ENCODE data around the gene SPART.
"Not testable (repeated sequence)": the region's sequence is repeated elsewhere in the genome, so short reads cannot be mapped to it uniquely, and the experiment has no call there.

The SPART gene

GRCh38 chr13:36310417-36311108 lies 35.6 kb downstream of the SPART start:
- no peak for DNase-seq

- no peak for DNase-seq
Measured at GRCh38 chr13:36302289-36302688, 43.9 kb downstream of the SPART start.

GRCh38 chr13:36299469-36299868 lies 46.7 kb downstream of the SPART start:
- not testable (repeated sequence) for DNase-seq

DNA sequence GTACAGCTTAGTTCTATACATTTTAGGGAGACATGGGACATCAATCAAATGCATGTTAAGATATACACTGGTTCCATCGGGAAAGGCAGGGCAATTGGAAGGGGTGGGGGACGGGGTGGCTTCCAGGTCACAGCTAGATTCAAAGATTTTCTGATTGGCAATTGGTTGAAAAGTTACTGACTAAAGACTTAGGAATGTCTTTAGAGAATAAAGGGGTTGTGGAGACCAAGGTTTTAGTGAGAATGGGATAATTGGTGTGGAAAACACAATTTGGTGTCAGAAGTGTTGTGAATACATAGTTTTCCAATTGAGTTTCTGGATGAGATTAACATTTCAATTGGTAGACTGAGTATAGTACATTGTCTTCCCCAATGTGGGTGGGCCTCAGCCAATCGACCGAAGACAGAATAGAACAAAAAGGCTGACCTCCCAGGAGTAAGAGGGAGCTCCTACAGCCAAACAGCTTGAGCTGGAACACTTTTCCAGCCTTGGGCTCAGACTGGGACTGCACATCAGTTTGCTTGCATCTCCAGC lies 47.6 kb downstream of the SPART start:
- no peak for DNase-seq

DNA sequence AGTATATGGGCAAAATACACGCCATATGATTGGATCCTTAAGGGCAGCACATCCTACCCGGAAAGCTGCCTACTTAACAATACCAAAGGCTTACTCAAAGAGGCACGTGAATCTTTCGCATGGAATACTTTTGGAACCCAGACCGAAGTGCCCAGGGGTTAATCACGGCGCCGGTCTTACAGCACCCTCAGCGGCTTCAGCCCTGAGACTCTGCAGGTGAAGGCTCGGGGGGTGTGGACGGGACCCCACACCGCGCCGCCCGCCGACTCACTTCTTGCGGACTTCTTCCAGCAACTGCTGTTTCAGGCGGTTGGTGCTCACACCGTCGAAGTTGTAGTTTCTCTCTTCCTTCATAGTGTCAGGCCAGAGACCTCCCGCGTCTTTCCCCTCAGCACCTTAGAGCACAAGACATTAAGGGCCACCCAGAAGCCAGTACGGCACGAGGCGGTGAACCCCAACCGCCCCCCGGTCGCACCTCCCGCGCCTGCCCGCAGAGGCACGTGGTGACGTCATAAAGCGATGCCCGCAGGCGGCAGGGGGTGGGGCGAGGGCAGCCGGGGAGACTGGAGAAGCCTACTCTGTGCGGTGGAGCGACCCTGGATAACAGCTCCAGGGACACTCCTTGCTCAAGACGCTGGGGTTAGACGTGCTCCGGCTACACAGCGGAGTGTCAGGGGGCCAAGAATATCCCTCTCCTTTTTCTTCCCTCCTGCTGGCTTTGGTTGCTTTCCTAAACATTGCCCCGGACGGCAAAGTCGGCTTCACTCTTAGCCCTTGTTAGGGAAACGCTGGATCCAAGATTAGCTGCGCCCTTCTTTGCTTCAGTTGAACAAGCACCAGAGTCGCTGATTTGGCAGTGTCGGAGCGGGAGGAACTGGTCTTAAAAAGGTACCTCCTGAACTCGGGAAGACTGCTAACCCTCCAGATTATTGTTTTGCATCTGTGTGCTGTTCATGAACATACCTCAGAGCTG lies 48.5 kb downstream of the SPART start, which contains the start of gene CCDC169:
CCDC169 (minus strand) TSS at position 449 of the 973 bp plus-strand sequence; CDS start at position 354, 95 bp downstream.
- DNase-seq = peak; percentile 47 to 52

DNA sequence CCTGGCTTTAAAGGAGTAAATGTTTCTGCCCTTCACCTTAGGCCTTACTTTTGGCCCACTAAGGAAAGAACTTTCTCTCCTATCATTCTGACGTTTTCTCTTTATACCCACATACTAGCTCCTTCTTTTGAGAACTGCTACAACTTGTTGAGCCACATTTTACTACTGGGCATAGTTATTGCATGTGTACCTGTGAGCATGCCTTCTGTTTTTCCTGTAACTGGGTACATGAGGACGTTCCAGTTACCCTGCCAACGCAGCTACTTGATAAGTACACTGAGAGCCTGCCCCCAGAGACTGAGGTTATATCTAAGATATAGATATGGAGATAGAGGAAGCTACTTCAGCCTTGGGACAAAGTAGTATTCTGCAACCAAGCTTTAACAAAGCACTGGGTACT lies 52.1 kb downstream of the SPART start:
- DNase-seq = no peak

DNA sequence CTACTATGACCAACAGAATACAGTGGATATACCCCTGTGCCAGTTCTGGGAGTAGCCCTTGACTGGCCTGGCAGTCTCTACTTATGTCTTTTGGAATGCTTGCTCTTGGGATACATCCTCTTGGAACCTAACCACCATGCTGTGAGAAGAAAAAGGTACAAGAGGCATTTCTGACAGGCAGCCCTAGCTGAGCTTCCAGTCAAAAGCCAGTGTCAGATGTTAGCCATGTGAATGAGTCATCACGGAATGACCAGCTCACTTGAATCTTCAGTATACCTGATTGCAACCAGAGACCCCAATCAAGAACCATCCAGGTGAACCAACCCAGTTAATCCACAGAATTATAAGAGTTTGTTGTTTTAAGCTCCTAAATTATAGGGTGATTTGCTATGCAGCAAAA lies 52.7 kb downstream of the SPART start:
- DNase-seq = no peak

GRCh38 chr13:36288794-36289391 lies 57.3 kb downstream of the SPART start:
- no peak for DNase-seq

DNA sequence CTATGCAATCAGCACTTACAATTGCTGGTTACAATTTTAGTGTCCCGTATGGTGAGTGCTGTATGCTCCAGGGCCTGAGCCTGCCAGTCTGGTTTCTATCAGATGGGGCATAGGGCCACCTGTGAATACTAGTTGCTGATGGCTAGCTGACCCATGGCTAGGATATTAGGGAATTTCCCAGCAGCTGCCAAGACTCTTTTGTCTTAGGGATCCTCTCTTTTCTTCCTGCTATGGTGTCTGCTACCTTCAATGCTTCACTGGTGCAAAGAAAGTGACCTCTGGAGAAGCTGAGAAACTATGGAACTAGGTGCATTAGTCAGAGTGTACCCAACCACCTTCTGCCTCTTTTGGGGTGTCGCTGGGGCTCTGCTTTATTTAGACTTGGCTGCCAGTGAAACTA lies 60.2 kb downstream of the SPART start:
- no peak for DNase-seq

DNA sequence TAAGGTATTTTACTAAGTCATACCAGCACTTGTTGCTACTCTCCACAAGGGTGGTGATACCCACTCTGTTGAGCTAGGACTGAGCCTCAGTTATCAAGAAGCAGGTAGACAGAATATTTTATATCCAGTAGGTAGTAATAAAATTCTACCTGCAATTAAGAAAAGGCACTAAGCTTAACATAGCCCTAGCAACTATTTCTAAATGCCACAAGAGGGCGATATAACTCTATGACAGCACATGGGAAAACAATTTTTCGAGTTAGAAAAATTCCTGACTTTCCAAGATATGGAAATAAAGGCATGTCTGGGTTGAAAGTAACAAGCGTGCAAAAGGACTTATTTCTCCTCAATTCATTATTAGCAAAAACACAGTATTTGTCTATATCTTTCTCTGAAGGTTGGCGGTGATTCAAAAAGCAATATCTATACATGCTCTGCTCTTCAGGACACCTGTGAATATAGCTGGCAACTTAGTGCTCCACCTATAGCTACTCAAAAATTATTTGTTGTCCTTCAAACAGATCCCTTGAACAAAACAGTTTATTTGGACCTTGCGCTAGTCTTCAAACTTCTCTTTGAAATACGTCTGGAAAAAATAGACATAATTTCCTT lies 63.3 kb downstream of the SPART start:
- DNase-seq = no peak

- DNase-seq = no peak
Measured at GRCh38 chr13:36275190-36276002, 70.8 kb downstream of the SPART start.

DNA sequence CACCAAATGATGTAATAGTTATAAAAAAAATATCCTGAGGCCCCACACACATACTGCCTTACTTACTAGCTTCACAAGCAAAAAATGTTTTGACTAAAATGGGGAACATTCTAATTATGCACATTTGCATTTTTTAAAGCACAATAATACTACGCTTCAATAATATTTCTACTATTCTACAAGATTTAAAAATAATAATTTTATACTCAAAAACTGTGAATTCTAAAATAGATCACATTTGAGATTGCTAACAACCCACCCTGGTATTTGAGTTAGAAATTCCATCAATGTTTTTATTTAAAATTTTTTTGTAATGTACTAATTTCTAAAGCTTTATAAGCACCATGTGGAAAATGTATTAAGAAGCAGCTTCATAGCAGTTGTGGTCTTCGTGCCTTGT lies 72.8 kb downstream of the SPART start:
- no peak for DNase-seq

DNA sequence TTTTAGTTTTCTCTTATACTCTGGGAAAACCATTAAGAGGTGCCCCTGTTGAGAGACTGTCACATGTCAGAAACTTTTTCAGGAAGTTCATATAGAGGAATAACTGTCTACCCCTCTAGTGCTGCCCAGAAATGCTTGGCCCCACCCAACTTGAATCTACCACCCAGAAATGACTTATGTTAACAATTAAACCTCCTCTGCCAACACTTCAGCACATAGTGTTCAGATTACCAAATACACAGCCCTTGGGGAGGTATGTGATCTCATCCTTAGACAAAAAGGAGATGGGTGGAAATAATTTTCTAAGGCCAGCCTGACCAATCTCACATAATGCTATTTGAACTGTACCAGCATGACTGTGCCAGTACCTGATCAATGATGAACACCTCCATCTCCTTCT lies 84.2 kb downstream of the SPART start:
- no peak for DNase-seq

DNA sequence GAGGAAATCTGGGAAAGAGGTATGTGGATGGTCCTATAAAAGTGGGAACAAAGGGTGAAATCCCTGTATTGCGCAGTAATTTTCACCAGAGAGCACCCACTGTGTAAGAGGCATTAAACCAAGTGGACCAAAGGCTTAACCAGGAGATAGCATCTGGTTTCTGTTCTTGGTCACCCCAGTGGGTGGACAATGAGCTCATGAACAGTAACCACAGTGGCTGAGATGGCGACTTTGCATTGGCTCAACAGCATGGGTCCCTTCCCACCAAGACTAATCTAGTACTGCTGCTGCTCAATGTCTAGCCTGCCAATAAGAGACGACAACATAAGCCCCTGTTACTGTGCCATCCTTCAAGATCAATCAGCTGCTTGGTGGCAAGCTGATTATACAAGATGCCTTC lies 85.2 kb downstream of the SPART start:
- no peak for DNase-seq

DNA sequence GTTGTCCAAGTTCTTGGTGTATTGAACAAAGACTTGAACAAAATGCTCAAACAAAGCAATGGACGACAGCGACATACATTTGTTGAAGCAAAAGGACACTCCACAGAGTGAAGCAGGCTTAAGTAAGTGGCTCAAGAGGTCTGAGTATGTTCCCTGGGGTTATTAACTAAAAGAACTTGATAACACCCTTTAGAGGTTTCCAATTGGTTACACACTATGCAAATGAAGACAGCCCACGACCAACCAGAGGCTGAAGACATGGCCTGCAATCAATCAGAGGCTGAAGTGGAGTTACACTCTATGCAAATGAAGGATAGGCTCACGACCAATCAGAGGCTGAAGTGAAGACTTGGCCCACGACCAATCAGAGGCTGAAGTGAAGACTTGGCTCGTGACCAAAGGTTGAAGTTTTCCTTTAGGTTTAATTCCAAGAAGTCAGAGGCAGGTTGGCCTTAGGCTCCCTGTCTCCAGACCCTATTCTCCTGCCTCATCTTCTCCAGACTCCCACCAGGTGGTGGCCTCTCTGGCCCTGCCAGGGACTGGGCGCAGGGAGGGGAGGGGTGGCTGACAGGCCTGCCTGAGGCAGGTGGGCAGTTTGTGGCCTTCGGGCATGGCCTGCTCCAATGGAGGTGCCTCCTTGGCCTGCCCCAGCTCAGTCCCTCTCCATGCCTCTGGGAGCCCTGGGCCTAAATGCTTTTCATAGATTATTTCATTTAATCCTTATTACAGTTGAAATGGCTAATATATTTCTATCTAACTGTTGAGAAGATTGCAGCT lies 86.6 kb downstream of the SPART start:
- no peak for DNase-seq

DNA sequence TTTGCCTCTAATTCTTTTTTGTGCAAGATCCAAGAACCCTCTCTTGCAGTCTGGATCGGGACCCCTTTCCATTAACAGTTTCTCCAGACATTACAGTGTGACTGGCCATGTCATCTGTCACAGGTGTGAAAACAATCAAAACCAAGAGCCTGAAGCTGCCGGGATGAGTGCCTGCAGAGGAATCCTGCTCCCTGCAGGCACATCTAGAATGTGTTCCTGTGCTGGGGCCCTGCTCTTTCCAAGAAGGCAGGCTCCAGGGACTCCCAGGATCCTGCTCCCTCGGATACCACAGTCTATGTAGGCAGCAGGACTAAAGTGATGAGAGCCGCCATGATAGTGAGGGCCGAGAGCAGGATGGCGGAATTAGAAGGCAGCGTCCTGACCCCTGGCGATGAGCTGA lies 87.4 kb downstream of the SPART start:
- DNase-seq = no peak
